Thyroid gland (tissue), 4 donors: ENCODE results near the gene FOXK1. TPM values are rescaled to one million over a fixed set of nuclear protein-coding genes. Genes with fewer than 3 reads are reported as not detected.
A peak's percentile ranks its signal among the peaks of the same experiment; 100 is the strongest.
"Not testable (repeated sequence)": the region's sequence is repeated elsewhere in the genome, so short reads cannot be mapped to it uniquely, and the experiment has no call there.

ENCODE experiments used
- DNase-seq, 2 donors: peaks; one replicate each; pipeline ENCODE4 v3.0.0-alpha.2; 2019
- H3K27ac ChIP-seq, 3 donors: fragments of 200-600 bp; sonication (generic); 1 replicate in 2 of 3; 2 replicates in 1 of 3; pipeline ENCODE4 v1.5.1; 2016 to 2019; ENCODE audit warnings: mild to moderate bottlenecking in 1 of 3, moderate library complexity in 1 of 3
- H3K27me3 ChIP-seq: fragments of 200-600 bp; sonication (generic); one replicate; pipeline ENCODE4 v1.5.1; 2019
- H3K36me3 ChIP-seq, 2 donors: fragments of 200-600 bp; sonication (generic); one replicate each; pipeline ENCODE4 v1.5.1; 2016 to 2019
- H3K4me1 ChIP-seq, 2 donors: fragments of 200-600 bp; sonication (generic); one replicate each; pipeline ENCODE4 v1.5.1; 2017 to 2019
- H3K4me3 ChIP-seq, 3 donors: fragments of 200-600 bp; sonication (generic); replicated peaks in 1 of 3; 1 replicate in 2 of 3; 2 replicates in 1 of 3; pipeline ENCODE4 v1.5.1; 2016; ENCODE audit warnings: mild to moderate bottlenecking in 1 of 3
- H3K9me3 ChIP-seq: fragments of 200-600 bp; sonication (generic); one replicate; pipeline ENCODE4 v1.5.1; 2017
- POLR2A ChIP-seq, 2 donors: fragments of 450-650 bp; IDR thresholded peaks; one replicate each; pipeline ENCODE4 v1.6.1; 2017; ENCODE audit warnings: antibody characterized with exemption in 2 of 2, mild to moderate bottlenecking in 2 of 2, moderate library complexity in 1 of 2
- WGBS, 2 donors: methylation state at CpG; one replicate each; pipeline ENCODE4 v1.1.5; 2017; 5-methylcytosine and 5-hydroxymethylcytosine counted together
- intact Hi-C: fragments of 100-400 bp; cut with DNase I; formaldehyde crosslinking; loops from one replicate; pipeline ENCODE4 v1.15.1; 2023
- total RNA-seq, 4 donors: library from RNA; depleted of rRNA; stranded (reverse); fragments of >200 nt; gene quantifications; one replicate each; pipeline ENCODE4 v1.2.3, GENCODE V29; 2016
- TF ChIP-seq, protein P1 (sequence below), 6 experiments: fragments of 200-600 bp in 3 of 6; fragments of 450-650 bp in 3 of 6; sonication (generic) in 3 of 6; IDR thresholded peaks; one replicate each; pipeline ENCODE4 v1.5.1; 2016 to 2019; ENCODE audit warnings: antibody characterized with exemption in 6 of 6, mild to moderate bottlenecking in 2 of 6, inconsistent platforms in 1 of 6, moderate library complexity in 1 of 6

FOXK1 gene
- total RNA-seq, 4 donors from 2014 or later = 15.0 to 33.0 (median 20.7) TPM

GRCh38 chr7:4641091-4641666, 40.9 kb upstream of the FOXK1 start:
- WGBS, 2 donors = 43 to 58% methylated on average over 12 to 14 of the region's 18 CpGs
- no peaks in the 10 kb centered on the region for H3K36me3 ChIP-seq
- no peak for DNase-seq
- H3K27me3 ChIP-seq = no peaks in the 10 kb centered on the region
- H3K27ac ChIP-seq = peak overlapping the region in 2 of 3 donors; percentile 79 to 92
- H3K4me3 ChIP-seq = peak overlapping the region in 2 of 3 donors; percentile 37 to 47
- H3K9me3 ChIP-seq = no peaks in the 10 kb centered on the region
- TF ChIP-seq POLR2A (IDR thresholded peaks at IDR 0.05) = no peak
- TF ChIP-seq, protein P1, sequence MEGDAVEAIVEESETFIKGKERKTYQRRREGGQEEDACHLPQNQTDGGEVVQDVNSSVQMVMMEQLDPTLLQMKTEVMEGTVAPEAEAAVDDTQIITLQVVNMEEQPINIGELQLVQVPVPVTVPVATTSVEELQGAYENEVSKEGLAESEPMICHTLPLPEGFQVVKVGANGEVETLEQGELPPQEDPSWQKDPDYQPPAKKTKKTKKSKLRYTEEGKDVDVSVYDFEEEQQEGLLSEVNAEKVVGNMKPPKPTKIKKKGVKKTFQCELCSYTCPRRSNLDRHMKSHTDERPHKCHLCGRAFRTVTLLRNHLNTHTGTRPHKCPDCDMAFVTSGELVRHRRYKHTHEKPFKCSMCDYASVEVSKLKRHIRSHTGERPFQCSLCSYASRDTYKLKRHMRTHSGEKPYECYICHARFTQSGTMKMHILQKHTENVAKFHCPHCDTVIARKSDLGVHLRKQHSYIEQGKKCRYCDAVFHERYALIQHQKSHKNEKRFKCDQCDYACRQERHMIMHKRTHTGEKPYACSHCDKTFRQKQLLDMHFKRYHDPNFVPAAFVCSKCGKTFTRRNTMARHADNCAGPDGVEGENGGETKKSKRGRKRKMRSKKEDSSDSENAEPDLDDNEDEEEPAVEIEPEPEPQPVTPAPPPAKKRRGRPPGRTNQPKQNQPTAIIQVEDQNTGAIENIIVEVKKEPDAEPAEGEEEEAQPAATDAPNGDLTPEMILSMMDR (IDR thresholded peaks at IDR 0.05) = peak in 3 of 6 experiments; percentile 23 to 38 (median 33)
- peaks cover 4 to 5% of the 10 kb centered on the region in 2 donors for H3K4me1 ChIP-seq
- intact Hi-C loops = loop anchor here (5.0 kb wide), 2 partner anchors 36 to 111 kb away; no protein-coding TSS in a partner anchor

- peak; percentile 92 to 95 for DNase-seq
- Histone ChIP-seq H3K4me1 (peaks cover 4 to 5% of the 10 kb centered on the region in 2 donors), H3K9me3 (no peaks in the 10 kb centered on the region), H3K4me3 (peak overlapping the region in 2 of 3 donors; percentile 37 to 47), H3K27me3 (no peaks in the 10 kb centered on the region), H3K27ac (peak overlapping the region; percentile 50 to 92 (median 79)), H3K36me3 (no peaks in the 10 kb centered on the region)
- TF ChIP-seq, protein P1 (IDR thresholded peaks at IDR 0.05) = peak in 3 of 6 experiments; percentile 57 to 59 (median 59)
- peak in 1 of 2 donors; percentile 56 for TF ChIP-seq POLR2A (IDR thresholded peaks at IDR 0.05)
- WGBS, 2 donors = 2 to 4% methylated on average over 19 to 25 of the region's 103 CpGs
- intact Hi-C loops = loop anchor here (5.0 kb wide), 2 partner anchors 35 to 110 kb away; no protein-coding TSS in a partner anchor
Observed at GRCh38 chr7:4641667-4642467, 40.2 kb upstream of the FOXK1 start.

DNA sequence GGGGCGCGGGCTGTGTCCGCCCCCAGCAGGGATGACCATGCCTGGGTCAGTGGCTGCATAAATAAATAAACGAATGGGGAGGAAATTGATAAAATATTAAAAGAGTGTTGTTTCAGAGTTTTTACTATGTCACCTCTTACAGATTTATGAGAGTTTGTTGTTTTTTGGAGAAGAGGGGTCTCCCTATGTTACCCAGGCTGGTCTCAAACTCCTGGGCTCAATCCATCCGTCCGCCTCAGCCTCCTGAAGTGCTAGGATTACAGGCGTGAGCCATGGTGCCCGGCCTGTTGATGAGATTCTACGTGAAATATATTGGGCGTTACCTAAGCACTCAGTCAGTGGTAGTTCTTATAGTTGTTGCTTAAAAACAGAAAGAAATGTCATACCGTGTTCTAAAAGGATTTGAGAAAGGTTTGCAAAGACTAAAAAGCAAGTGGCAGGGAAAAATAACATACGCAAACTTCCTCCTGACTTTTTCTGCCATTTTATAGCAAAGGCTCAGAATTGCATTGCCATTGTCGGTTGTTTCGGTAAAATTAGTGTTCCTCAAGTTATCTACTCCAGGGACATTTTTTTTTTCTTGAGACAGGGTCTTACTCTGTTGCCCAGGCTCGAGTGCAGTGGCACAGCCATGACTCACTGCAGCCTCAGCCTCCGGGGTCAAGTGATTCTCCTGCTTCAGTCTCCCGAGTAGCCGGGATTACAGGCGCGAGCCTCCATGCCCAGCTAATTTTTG, 39.5 kb upstream of the FOXK1 start:
- Histone ChIP-seq H3K27me3 (no peaks in the 10 kb centered on the region), H3K36me3 (no peaks in the 10 kb centered on the region), H3K4me1 (peaks cover 4 to 5% of the 10 kb centered on the region in 2 donors), H3K4me3 (peak overlapping the region in 2 of 3 donors; percentile 13 to 47), H3K9me3 (no peaks in the 10 kb centered on the region), H3K27ac (peak overlapping the region; percentile 50 to 92 (median 79))
- WGBS, 2 donors = 68 to 70% methylated on average over 20 of the region's 20 CpGs
- no peak for TF ChIP-seq POLR2A (IDR thresholded peaks at IDR 0.05)
- TF ChIP-seq, protein P1 (IDR thresholded peaks at IDR 0.05) = no peak
- intact Hi-C loops = loop anchor here (5.0 kb wide), 2 partner anchors 35 to 110 kb away; no protein-coding TSS in a partner anchor
- peak in 1 of 2 donors; percentile 15 for DNase-seq

GRCh38 chr7:4643204-4643471, 39.0 kb upstream of the FOXK1 start:
- H3K4me1 ChIP-seq, H3K27ac ChIP-seq, DNase-seq, H3K36me3 ChIP-seq, H3K27me3 ChIP-seq, H3K9me3 ChIP-seq, H3K4me3 ChIP-seq: not testable (repeated sequence)
- intact Hi-C loops = loop anchor here (5.0 kb wide), 2 partner anchors 34 to 109 kb away; no protein-coding TSS in a partner anchor
- 95 to 99% methylated on average over 5 of the region's 5 CpGs for WGBS, 2 donors

- Histone ChIP-seq H3K4me1 (peaks cover 4 to 5% of the 10 kb centered on the region in 2 donors), H3K36me3 (no peaks in the 10 kb centered on the region), H3K4me3 (no peak overlapping the region), H3K27me3 (no peaks in the 10 kb centered on the region), H3K9me3 (no peaks in the 10 kb centered on the region), H3K27ac (no peak overlapping the region)
- DNase-seq = no peak
- TF ChIP-seq, protein P1 (IDR thresholded peaks at IDR 0.05) = no peak
- TF ChIP-seq POLR2A (IDR thresholded peaks at IDR 0.05) = no peak
- intact Hi-C loops = no loop called here
- 66 to 77% methylated on average over 2 of the region's 2 CpGs for WGBS, 2 donors
Observed at GRCh38 chr7:4645246-4645645, 36.8 kb upstream of the FOXK1 start.
